Kidney epithelial cell (primary cell): ENCODE results near the gene AIG1. TPM values are rescaled to one million over a fixed set of nuclear protein-coding genes. Genes with fewer than 3 reads are reported as not detected.

Experiments used
- DNase-seq: peaks from one replicate; pipeline ENCODE4 v3.0.0-alpha.2; 2010; ENCODE audit warnings: low read depth
- H3K27me3 ChIP-seq: 2 replicates; pipeline ENCODE4 v1.6.0; 2011; ENCODE audit warnings: low read length; ENCODE audit not compliant: control insufficient read depth, insufficient read depth
- H3K36me3 ChIP-seq: 2 replicates; pipeline ENCODE4 v1.5.1; 2011; ENCODE audit warnings: low read length; ENCODE audit not compliant: control insufficient read depth, insufficient read depth
- H3K4me3 ChIP-seq: 2 replicates; pipeline ENCODE4 v1.5.1; 2011; ENCODE audit warnings: low read depth, mild to moderate bottlenecking, control low read depth, low read length
- CTCF ChIP-seq: IDR thresholded peaks from 2 replicates; pipeline ENCODE4 v1.5.1; 2011; ENCODE audit warnings: mild to moderate bottlenecking, moderate library complexity, low read length, control low read depth, inconsistent platforms; ENCODE audit not compliant: insufficient read depth, poor library complexity, severe bottlenecking
- total RNA-seq: library from RNA; depleted of rRNA; stranded (reverse); fragments of >200 nt; gene quantifications from 2 replicates; pipeline ENCODE4 v1.2.3, GENCODE V29; 2015

Gene AIG1
- total RNA-seq, 1 donor from 2014 or later: 62.5 TPM

DNA sequence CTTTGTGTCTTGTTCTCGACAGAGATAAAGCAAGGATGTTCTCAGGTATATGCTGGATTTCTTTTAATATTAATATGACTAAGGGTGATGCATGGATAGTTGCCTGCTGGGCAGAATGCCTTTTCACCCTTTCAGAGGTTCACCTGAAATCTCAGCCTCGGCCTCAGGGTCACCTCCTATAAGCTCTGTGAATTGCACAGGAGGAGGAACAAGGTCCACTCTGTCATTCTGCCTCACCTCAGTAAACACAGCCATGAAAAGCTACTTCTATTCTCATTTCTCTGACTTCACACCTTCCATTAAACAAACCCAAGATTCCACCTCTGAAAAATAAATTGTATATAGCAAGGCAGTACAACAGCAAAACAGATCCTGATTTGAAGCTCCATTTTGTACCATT, 38.1 kb upstream of the AIG1 start:
- Histone ChIP-seq H3K36me3 (no peaks in the 10 kb centered on the region), H3K4me3 (no peak overlapping the region), H3K27me3 (no peaks in the 10 kb centered on the region)
- no peak for DNase-seq
- TF ChIP-seq CTCF: no peak

- no peak for DNase-seq
- TF ChIP-seq CTCF: no peak
- no peaks in the 10 kb centered on the region for H3K27me3 ChIP-seq
- H3K4me3 ChIP-seq: no peak overlapping the region
- H3K36me3 ChIP-seq: no peaks in the 10 kb centered on the region
These were observed 37.0 kb upstream of the AIG1 start for GRCh38 chr6:143023695-143024094.

GRCh38 chr6:143024977-143025376, 35.7 kb upstream of the AIG1 start:
- H3K27me3 ChIP-seq: no peaks in the 10 kb centered on the region
- no peak overlapping the region for H3K4me3 ChIP-seq
- no peaks in the 10 kb centered on the region for H3K36me3 ChIP-seq
- no peak for DNase-seq
- no peak for TF ChIP-seq CTCF

- no peak for DNase-seq
- H3K36me3 ChIP-seq: no peaks in the 10 kb centered on the region
- TF ChIP-seq CTCF: peak; percentile 60
These were observed 33.8 kb upstream of the AIG1 start for GRCh38 chr6:143026696-143027449.

DNA sequence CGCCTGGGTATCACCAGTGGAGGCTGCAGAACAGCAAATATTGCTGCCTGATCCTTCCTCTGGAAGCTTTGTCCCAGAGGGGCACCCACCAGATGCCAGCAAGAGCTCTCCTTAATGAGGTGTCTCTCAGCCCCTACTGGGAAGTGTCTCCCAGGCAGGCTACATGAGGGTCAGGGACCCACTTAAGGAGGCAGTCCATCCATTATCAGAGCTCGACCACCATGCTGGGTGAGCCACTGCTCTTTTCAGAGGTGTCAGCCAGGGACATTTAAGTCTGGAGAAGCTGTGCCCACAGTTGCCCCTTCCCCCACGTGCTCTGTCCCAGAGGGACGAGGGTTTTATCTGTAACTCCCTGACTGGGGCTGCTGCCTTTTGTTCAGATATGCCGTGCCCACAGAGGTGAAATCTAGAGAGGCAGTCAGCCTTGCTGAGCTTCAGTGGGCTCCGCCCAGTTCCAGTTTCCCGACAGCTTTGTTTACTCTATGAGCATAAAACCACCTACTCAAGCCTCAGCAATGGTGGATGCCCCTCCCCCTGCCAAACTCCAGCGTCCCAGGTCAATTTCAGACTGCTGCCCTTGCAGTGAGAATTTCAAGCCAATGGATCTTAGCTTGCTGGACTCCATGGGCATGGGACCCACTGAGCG, 25.9 kb upstream of the AIG1 start:
- H3K36me3 ChIP-seq: no peaks in the 10 kb centered on the region
- no peaks in the 10 kb centered on the region for H3K27me3 ChIP-seq
- no peak overlapping the region for H3K4me3 ChIP-seq
- TF ChIP-seq CTCF: no peak
- DNase-seq: no peak

More at GRCh38 chr6:143026696-143027449, 33.8 kb upstream of the AIG1 start:
- H3K27me3 ChIP-seq: no peaks in the 10 kb centered on the region
- no peak overlapping the region for H3K4me3 ChIP-seq
